Stomach (tissue), 9 donors: ENCODE results near the gene LACC1. TPM values are rescaled to one million over a fixed set of nuclear protein-coding genes. Genes with fewer than 3 reads are reported as not detected.

Source experiments
- DNase-seq, 2 donors: peaks; one replicate each; pipeline versions ENCODE4 v3.0.0 to v3.0.0-alpha.2; 2013 to 2019
- H3K27ac ChIP-seq, 5 donors: fragments of 200-600 bp in 4 of 5; sonication (generic) in 4 of 5; one replicate each; pipeline ENCODE4 v1.5.1; 2013 to 2019; ENCODE audit warnings: mild to moderate bottlenecking in 1 of 5, moderate library complexity in 1 of 5
- H3K27me3 ChIP-seq, 3 donors: fragments of 200-600 bp; sonication (generic); one replicate each; pipeline ENCODE4 v1.5.1; 2017 to 2019; ENCODE audit warnings: mixed run types in 1 of 3
- H3K36me3 ChIP-seq, 4 donors: fragments of 200-600 bp; sonication (generic); 1 replicate in 3 of 4; 2 replicates in 1 of 4; pipeline ENCODE4 v1.5.1; 2016 to 2019
- H3K4me1 ChIP-seq, 4 donors: fragments of 200-600 bp; sonication (generic); one replicate each; pipeline ENCODE4 v1.5.1; 2016 to 2019
- H3K4me3 ChIP-seq, 4 donors: fragments of 200-600 bp; sonication (generic) in 3 of 4; one replicate each; pipeline ENCODE4 v1.5.1; 2016 to 2019; ENCODE audit warnings: mild to moderate bottlenecking in 1 of 4
- H3K9me3 ChIP-seq, 4 donors: fragments of 200-600 bp; sonication (generic); one replicate each; pipeline ENCODE4 v1.5.1; 2016 to 2019
- EP300 ChIP-seq: sonication (generic); formaldehyde crosslinking; IDR thresholded peaks from one replicate; pipeline ENCODE4 v1.6.1; 2017; ENCODE audit warnings: antibody characterized with exemption
- POLR2A ChIP-seq, 4 donors: fragments of 450-650 bp; IDR thresholded peaks; one replicate each; pipeline ENCODE4 v1.6.1; 2016; ENCODE audit warnings: antibody characterized with exemption in 4 of 4, control low read depth in 2 of 4, mild to moderate bottlenecking in 1 of 4, moderate library complexity in 1 of 4
- POLR2AphosphoS5 ChIP-seq, 3 donors: sonication (generic); formaldehyde crosslinking; IDR thresholded peaks; one replicate each; pipeline ENCODE4 v1.6.1; 2016; ENCODE audit warnings: antibody characterized with exemption in 3 of 3
- WGBS, 5 donors: extraction: QIAGEN DNeasy Blood & Tissue Kit in 3 of 5; methylation state at CpG; one replicate each; pipeline versions ENCODE4 v1.1.5 to v1.1.7; 2013 to 2018; 5-methylcytosine and 5-hydroxymethylcytosine counted together
- intact Hi-C: fragments of 100-400 bp; cut with DNase I; formaldehyde crosslinking; loops from one replicate; pipeline ENCODE4 v1.15.1; 2023; ENCODE audit warnings: low total_unique reads
- polyA plus RNA-seq, 3 donors: library from polyadenylated mRNA; stranded (reverse); fragments of 200-250 nt; gene quantifications; one replicate each; pipeline ENCODE4 v1.2.3, GENCODE V29; 2013
- total RNA-seq, 5 donors: library from RNA; depleted of rRNA; stranded (reverse); fragments of >200 nt; gene quantifications; one replicate each; pipeline versions ENCODE4 v1.1.0 to v1.2.3, GENCODE V29; 2014 to 2016
- TF ChIP-seq, protein P1 (sequence below), 7 experiments: fragments of 450-650 bp in 4 of 7; fragments of 200-600 bp in 3 of 7; sonication (generic) in 3 of 7; IDR thresholded peaks; one replicate each; pipeline ENCODE4 v1.5.1; 2016 to 2019; ENCODE audit warnings: antibody characterized with exemption in 7 of 7, control low read depth in 2 of 7, mild to moderate bottlenecking in 1 of 7
- donor health status: healthy with polysubstance abuse.
- donor health status: Bipolar disorder and iron deficiency.
- donor health status: healthy.

LACC1 gene
- total and polyA plus RNA-seq, 8 donors = 0.89 to 35.6 (median 7.1) TPM

DNA sequence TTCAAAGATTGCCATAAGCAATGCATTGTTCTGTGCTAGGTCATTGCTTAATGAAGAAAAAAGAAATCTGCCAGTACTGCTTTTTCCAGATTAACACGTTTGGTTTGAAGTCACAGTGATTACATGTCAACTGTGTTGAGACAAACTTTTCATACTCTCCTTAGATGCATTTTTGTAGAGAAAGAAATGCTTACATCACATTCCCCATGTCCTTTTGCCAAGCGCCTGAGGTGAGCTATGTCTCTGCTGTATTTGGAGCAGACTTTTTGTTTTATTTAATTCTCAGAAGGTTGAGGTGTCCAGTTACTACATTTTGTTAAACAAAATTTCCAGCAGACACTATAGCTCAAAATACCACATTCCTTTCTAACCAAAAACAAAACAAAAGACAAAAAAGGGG is 16.2 kb downstream of the LACC1 start:
- DNase-seq = peak in 1 of 2 donors; percentile 37
- intact Hi-C loops = no loop called here
- TF ChIP-seq, protein P1, sequence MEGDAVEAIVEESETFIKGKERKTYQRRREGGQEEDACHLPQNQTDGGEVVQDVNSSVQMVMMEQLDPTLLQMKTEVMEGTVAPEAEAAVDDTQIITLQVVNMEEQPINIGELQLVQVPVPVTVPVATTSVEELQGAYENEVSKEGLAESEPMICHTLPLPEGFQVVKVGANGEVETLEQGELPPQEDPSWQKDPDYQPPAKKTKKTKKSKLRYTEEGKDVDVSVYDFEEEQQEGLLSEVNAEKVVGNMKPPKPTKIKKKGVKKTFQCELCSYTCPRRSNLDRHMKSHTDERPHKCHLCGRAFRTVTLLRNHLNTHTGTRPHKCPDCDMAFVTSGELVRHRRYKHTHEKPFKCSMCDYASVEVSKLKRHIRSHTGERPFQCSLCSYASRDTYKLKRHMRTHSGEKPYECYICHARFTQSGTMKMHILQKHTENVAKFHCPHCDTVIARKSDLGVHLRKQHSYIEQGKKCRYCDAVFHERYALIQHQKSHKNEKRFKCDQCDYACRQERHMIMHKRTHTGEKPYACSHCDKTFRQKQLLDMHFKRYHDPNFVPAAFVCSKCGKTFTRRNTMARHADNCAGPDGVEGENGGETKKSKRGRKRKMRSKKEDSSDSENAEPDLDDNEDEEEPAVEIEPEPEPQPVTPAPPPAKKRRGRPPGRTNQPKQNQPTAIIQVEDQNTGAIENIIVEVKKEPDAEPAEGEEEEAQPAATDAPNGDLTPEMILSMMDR (IDR thresholded peaks at IDR 0.05) = no peak
- no peak for TF ChIP-seq POLR2AphosphoS5 (IDR thresholded peaks at IDR 0.05)
- TF ChIP-seq POLR2A (IDR thresholded peaks at IDR 0.05) = no peak
- Histone ChIP-seq H3K27ac (no peak overlapping the region), H3K36me3 (peaks cover 0 to 7% (median 1%) of the 10 kb centered on the region in 4 donors), H3K4me3 (no peak overlapping the region), H3K9me3 (no peaks in the 10 kb centered on the region), H3K27me3 (no peaks in the 10 kb centered on the region), H3K4me1 (no peaks in the 10 kb centered on the region)
- 51 to 62% (median 52%) methylated on average over 2 of the region's 2 CpGs for WGBS, 5 donors

GRCh38 chr13:43905435-43906031 is 25.8 kb downstream of the LACC1 start:
- TF ChIP-seq EP300 (no peak), POLR2A (IDR thresholded peaks at IDR 0.05) (no peak), POLR2AphosphoS5 (IDR thresholded peaks at IDR 0.05) (no peak)
- TF ChIP-seq, protein P1 (IDR thresholded peaks at IDR 0.05) = peak in 5 of 7 experiments; percentile 63 to 84 (median 76)
- Histone ChIP-seq H3K9me3 (no peaks in the 10 kb centered on the region), H3K36me3 (no peaks in the 10 kb centered on the region), H3K27me3 (no peaks in the 10 kb centered on the region), H3K4me3 (no peak overlapping the region), H3K4me1 (peaks cover 0 to 16% (median 6%) of the 10 kb centered on the region in 4 donors), H3K27ac (no peak overlapping the region)
- intact Hi-C loops = loop anchor here (10.0 kb wide), 1 partner anchor 139 kb away; no protein-coding TSS in a partner anchor
- WGBS, 5 donors = 0 to 3% (median 0%) methylated on average over 3 of the region's 3 CpGs
- peak in 1 of 2 donors; percentile 86 for DNase-seq

GRCh38 chr13:43908156-43909126 is 28.7 kb downstream of the LACC1 start:
- DNase-seq = peak in 1 of 2 donors; percentile 77
- TF ChIP-seq POLR2A (IDR thresholded peaks at IDR 0.05) (no peak), POLR2AphosphoS5 (IDR thresholded peaks at IDR 0.05) (peak in 1 of 3 donors; percentile 31)
- TF ChIP-seq, protein P1 (IDR thresholded peaks at IDR 0.05) = peak in 5 of 7 experiments; percentile 7 to 60 (median 58)
- H3K27ac ChIP-seq = no peak overlapping the region
- H3K36me3 ChIP-seq = no peaks in the 10 kb centered on the region
- no peaks in the 10 kb centered on the region for H3K27me3 ChIP-seq
- peaks cover 0 to 16% (median 6%) of the 10 kb centered on the region in 4 donors for H3K4me1 ChIP-seq
- intact Hi-C loops = loop anchor here (10.0 kb wide), 1 partner anchor 136 kb away; no protein-coding TSS in a partner anchor
- 28 to 39% (median 36%) methylated on average over 2 of the region's 2 CpGs for WGBS, 5 donors
- no peaks in the 10 kb centered on the region for H3K9me3 ChIP-seq
- no peak overlapping the region for H3K4me3 ChIP-seq

DNA sequence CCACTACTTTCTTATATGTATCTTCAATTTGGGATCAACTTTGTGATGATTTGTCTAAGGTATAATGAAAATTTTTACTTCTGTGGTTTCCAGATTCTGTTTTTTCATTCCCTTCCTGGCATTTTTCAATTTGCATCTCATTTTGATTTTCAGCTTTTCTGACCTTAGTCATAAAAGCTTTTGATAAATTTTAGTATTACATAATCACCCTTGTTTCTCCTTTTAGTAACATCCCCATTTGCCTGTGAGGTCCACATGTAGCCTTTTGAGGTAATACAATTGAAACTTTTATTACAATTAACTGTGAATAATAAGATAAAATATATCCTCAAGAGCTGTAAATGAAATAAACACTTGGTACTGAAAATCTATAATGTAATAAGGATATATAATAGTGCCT is 31.2 kb downstream of the LACC1 start:
- H3K27ac ChIP-seq = no peak overlapping the region
- no peaks in the 10 kb centered on the region for H3K9me3 ChIP-seq
- H3K27me3 ChIP-seq = no peaks in the 10 kb centered on the region
- no peak for DNase-seq
- H3K4me3 ChIP-seq = no peak overlapping the region
- TF ChIP-seq EP300 = no peak
- no peak for TF ChIP-seq POLR2A (IDR thresholded peaks at IDR 0.05)
- TF ChIP-seq POLR2AphosphoS5 (IDR thresholded peaks at IDR 0.05) = no peak
- TF ChIP-seq, protein P1 (IDR thresholded peaks at IDR 0.05) = no peak
- H3K4me1 ChIP-seq = peaks cover 0 to 16% (median 6%) of the 10 kb centered on the region in 4 donors
- intact Hi-C loops = loop anchor here (10.0 kb wide), 1 partner anchor 534 kb away; no protein-coding TSS in a partner anchor
- no peaks in the 10 kb centered on the region for H3K36me3 ChIP-seq
